K562 (cell line): ENCODE data around the gene CRYBG2. TPM values are rescaled to one million over a fixed set of nuclear protein-coding genes. Genes with fewer than 3 reads are reported as not detected.
A peak's percentile ranks its signal among the peaks of the same experiment; 100 is the strongest.

Source experiments
- ARHGAP35 ChIP-seq: fragments of 450-650 bp; IDR thresholded peaks from 2 replicates; pipeline ENCODE4 v1.6.1; 2018; ENCODE audit not compliant: partially characterized antibody
- ARID1B ChIP-seq: fragments of 450-650 bp; IDR thresholded peaks from 2 replicates; pipeline ENCODE4 v1.6.1; 2016; ENCODE audit warnings: antibody characterized with exemption, mild to moderate bottlenecking, inconsistent platforms
- BCOR ChIP-seq: fragments of 450-650 bp; IDR thresholded peaks from 2 replicates; pipeline ENCODE4 v1.6.1; 2016
- DPF2 ChIP-seq: fragments of 450-650 bp; IDR thresholded peaks from 2 replicates; pipeline ENCODE4 v1.6.1; 2016
- FOSL1 ChIP-seq: fragments of 200-800 bp; sonication (Bioruptor generic); conservative IDR thresholded peaks from 2 replicates; pipeline ENCODE4 v1.6.1; 2016; ENCODE audit warnings: missing genetic modification characterization, missing compliant biosample characterization
- FOXP1 ChIP-seq: sonication (generic); formaldehyde crosslinking; IDR thresholded peaks from 2 replicates; pipeline ENCODE4 v1.8.0; 2022; ENCODE audit warnings: mild to moderate bottlenecking, missing genetic modification reagents
- JUND ChIP-seq, 2 experiments: IDR thresholded peaks; 2 replicates in 1 of 2; 3 replicates in 1 of 2; pipeline ENCODE4 v1.6.1; 2011; ENCODE audit warnings: borderline replicate concordance in 2 of 2, low read depth in 2 of 2, low read length in 2 of 2, improper control_type of control experiment in 1 of 2, missing biosample characterization in 1 of 2, missing genetic modification characterization in 1 of 2, missing genetic modification reagents in 1 of 2
- KDM1A ChIP-seq, 2 experiments: fragments of 450-650 bp; IDR thresholded peaks; 2 replicates each; pipeline ENCODE4 v1.6.1; 2016; ENCODE audit warnings: mild to moderate bottlenecking in 2 of 2
- LARP7 ChIP-seq: fragments of 450-650 bp; IDR thresholded peaks from 2 replicates; pipeline ENCODE4 v1.6.1; 2016
- MAFG ChIP-seq: fragments of 450-650 bp; conservative IDR thresholded peaks from 2 replicates; pipeline ENCODE4 v1.6.1; 2016; ENCODE audit warnings: missing genetic modification characterization, missing compliant biosample characterization
- NFIX ChIP-seq: fragments of 250-450 bp; sonication (Bioruptor Pico); IDR thresholded peaks from 2 replicates; pipeline ENCODE4 v1.4.0; 2020; ENCODE audit warnings: low read depth, mild to moderate bottlenecking, moderate library complexity
- NR2C2 ChIP-seq, 2 experiments: fragments of 200-800 bp in 1 of 2; sonication (Bioruptor generic) in 1 of 2; sonication (generic) in 1 of 2; formaldehyde crosslinking in 1 of 2; IDR thresholded peaks; 2 replicates each; pipeline versions ENCODE4 v1.6.1 to v1.8.0; 2016 to 2022; ENCODE audit warnings: mild to moderate bottlenecking in 1 of 2, missing compliant biosample characterization in 1 of 2, missing genetic modification characterization in 1 of 2, missing genetic modification reagents in 1 of 2
- PYGO2 ChIP-seq: fragments of 450-650 bp; IDR thresholded peaks from 2 replicates; pipeline ENCODE4 v1.6.1; 2016; ENCODE audit warnings: mild to moderate bottlenecking, missing genetic modification characterization, moderate library complexity, missing compliant biosample characterization
- SMARCE1 ChIP-seq: fragments of 450-650 bp; IDR thresholded peaks from 2 replicates; pipeline ENCODE4 v1.7.1; 2016; ENCODE audit warnings: mild to moderate bottlenecking
- SREBF2 ChIP-seq: sonication (generic); formaldehyde crosslinking; IDR thresholded peaks from 2 replicates; pipeline ENCODE4 v1.4.0; 2020; ENCODE audit warnings: mild to moderate bottlenecking, missing genetic modification reagents
- SUPT5H ChIP-seq: fragments of 450-650 bp; IDR thresholded peaks from 2 replicates; pipeline ENCODE4 v1.6.1; 2016
- ZEB2 ChIP-seq: fragments of 450-650 bp; IDR thresholded peaks from 2 replicates; pipeline ENCODE4 v1.6.1; 2016
- ZNF589 ChIP-seq: fragments of 200-800 bp; sonication (Bioruptor generic); IDR thresholded peaks from 2 replicates; pipeline ENCODE4 v1.6.1; 2016; ENCODE audit warnings: low read depth, missing genetic modification characterization, missing compliant biosample characterization
- ZNF668 ChIP-seq: fragments of 250-450 bp; sonication (Bioruptor Pico); IDR thresholded peaks from 2 replicates; pipeline ENCODE4 v1.8.0; 2022; ENCODE audit warnings: mild to moderate bottlenecking, inconsistent platforms
- polyA plus RNA-seq, 8 experiments: library from polyadenylated mRNA; depleted of rRNA in 4 of 8; stranded (reverse) in 5 of 8; unstranded in 3 of 8; fragments of >200 nt; fragmentation: Nextera tagmentation in 2 of 8; fragmentation: Illumina TruSeq in 1 of 8; extraction: Ambion mirVana in 2 of 8; extraction: Trizol in 1 of 8; gene quantifications; 2 replicates each; pipeline versions ENCODE4 v1.2.1 to v1.2.3, GENCODE V29; 2011 to 2014; ENCODE audit warnings: inconsistent platforms in 1 of 8, missing spikeins in 1 of 8
- total RNA-seq, 7 experiments: library from RNA; depleted of rRNA in 6 of 7; stranded (reverse); fragments of >200 nt in 6 of 7; fragmentation: Illumina TruSeq in 2 of 7; extraction: Trizol in 2 of 7; gene quantifications; 2 replicates each; pipeline versions ENCODE4 v1.2.1 to v1.2.3, GENCODE V29; 2011 to 2021; ENCODE audit warnings: low replicate concordance in 1 of 7
- TF ChIP-seq, protein P1 (sequence below): fragments of 250-450 bp; sonication (Bioruptor Pico); IDR thresholded peaks from 2 replicates; pipeline ENCODE4 v1.4.0; 2020
- TF ChIP-seq, protein P2 (sequence below): fragments of 250-450 bp; sonication (Bioruptor Pico); IDR thresholded peaks from 2 replicates; pipeline ENCODE4 v1.8.0; 2022; ENCODE audit warnings: moderate library complexity, mild to moderate bottlenecking, inconsistent platforms

The CRYBG2 gene
- total and polyA plus RNA-seq, 9 of the 15 experiments (the other 6 are each of a cell fraction or from before 2014, with no cell fraction given), result 0.39 to 8.5 (median 3.7) TPM

DNA sequence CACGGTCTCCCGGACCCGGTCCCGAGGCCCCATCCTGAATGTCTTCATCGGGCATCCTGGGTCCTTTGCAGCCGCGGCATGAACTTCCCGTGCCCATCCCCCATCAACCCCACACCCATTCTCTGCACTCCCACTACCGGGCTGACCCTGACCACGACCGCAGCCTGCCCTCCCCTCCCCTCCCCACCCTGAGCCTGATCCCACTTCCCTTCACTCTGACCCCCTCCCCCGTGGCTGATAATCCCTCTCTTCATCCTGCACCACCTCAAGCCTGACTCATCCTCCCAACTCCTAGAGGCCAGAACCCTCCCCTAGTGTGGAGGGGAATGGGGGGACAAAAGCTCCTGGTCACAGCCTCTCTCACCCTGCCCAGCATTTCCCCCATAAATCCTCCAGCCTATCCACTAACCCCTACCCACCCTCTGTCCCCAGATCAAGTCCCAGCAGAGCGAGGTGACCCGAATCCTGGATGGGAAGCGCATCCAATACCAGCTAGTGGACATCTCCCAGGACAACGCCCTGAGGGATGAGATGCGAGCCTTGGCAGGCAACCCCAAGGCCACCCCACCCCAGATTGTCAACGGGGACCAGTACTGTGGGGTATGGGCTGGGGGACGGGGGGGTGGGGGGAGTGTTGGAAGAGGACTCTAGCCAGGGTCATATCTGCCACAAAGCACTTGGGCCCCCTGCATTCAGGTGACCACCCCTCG, 73.4 kb downstream of the CRYBG2 start (continued):
- peak; percentile 75 for TF ChIP-seq ARID1B
- TF ChIP-seq LARP7, result 0 out of 2 replicates have a peak, but pooled peaks have one; percentile 45
- TF ChIP-seq ZNF589 (CRISPR knock-in tag), result no peak
- peak; percentile 13 for TF ChIP-seq ARHGAP35
- TF ChIP-seq FOXP1 (CRISPR knock-in tag), result no peak
- TF ChIP-seq NR2C2 (CRISPR knock-in tag; IDR thresholded peaks at IDR 0.05), result no peak
- TF ChIP-seq NR2C2 (tag; IDR thresholded peaks at IDR 0.05), result peak; percentile 45; the same call in 1 of the 2 replicates
- 0 out of 2 replicates have a peak, but pooled peaks have one; percentile 52 for TF ChIP-seq BCOR
- TF ChIP-seq, protein P1, sequence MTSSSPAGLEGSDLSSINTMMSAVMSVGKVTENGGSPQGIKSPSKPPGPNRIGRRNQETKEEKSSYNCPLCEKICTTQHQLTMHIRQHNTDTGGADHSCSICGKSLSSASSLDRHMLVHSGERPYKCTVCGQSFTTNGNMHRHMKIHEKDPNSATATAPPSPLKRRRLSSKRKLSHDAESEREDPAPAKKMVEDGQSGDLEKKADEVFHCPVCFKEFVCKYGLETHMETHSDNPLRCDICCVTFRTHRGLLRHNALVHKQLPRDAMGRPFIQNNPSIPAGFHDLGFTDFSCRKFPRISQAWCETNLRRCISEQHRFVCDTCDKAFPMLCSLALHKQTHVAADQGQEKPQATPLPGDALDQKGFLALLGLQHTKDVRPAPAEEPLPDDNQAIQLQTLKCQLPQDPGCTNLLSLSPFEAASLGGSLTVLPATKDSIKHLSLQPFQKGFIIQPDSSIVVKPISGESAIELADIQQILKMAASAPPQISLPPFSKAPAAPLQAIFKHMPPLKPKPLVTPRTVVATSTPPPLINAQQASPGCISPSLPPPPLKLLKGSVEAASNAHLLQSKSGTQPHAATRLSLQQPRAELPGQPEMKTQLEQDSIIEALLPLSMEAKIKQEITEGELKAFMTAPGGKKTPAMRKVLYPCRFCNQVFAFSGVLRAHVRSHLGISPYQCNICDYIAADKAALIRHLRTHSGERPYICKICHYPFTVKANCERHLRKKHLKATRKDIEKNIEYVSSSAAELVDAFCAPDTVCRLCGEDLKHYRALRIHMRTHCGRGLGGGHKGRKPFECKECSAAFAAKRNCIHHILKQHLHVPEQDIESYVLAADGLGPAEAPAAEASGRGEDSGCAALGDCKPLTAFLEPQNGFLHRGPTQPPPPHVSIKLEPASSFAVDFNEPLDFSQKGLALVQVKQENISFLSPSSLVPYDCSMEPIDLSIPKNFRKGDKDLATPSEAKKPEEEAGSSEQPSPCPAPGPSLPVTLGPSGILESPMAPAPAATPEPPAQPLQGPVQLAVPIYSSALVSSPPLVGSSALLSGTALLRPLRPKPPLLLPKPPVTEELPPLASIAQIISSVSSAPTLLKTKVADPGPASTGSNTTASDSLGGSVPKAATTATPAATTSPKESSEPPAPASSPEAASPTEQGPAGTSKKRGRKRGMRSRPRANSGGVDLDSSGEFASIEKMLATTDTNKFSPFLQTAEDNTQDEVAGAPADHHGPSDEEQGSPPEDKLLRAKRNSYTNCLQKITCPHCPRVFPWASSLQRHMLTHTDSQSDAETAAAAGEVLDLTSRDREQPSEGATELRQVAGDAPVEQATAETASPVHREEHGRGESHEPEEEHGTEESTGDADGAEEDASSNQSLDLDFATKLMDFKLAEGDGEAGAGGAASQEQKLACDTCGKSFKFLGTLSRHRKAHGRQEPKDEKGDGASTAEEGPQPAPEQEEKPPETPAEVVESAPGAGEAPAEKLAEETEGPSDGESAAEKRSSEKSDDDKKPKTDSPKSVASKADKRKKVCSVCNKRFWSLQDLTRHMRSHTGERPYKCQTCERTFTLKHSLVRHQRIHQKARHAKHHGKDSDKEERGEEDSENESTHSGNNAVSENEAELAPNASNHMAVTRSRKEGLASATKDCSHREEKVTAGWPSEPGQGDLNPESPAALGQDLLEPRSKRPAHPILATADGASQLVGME (CRISPR knock-in tag), result 0 out of 2 replicates have a peak, but pooled peaks have one; percentile 20
- TF ChIP-seq NFIX (CRISPR knock-in tag), result no peak
- TF ChIP-seq PYGO2 (tag), result no peak
- peak; percentile 70 to 86 for TF ChIP-seq KDM1A (IDR thresholded peaks at IDR 0.05)
- TF ChIP-seq FOSL1 (tag), result peak; percentile 62
- no peak for TF ChIP-seq ZNF668
- TF ChIP-seq DPF2, result peak; percentile 82
- TF ChIP-seq ZEB2, result 0 out of 2 replicates have a peak, but pooled peaks have one; percentile 54
- peak; percentile 37; the same call in 1 of the 2 replicates for TF ChIP-seq SREBF2 (CRISPR knock-in tag)
- TF ChIP-seq JUND (IDR thresholded peaks at IDR 0.05; ENCODE audit: borderline replicate concordance, low read depth, low read length), result peak; percentile 86
- peak; percentile 65; the same call in 1 of the 3 replicates for TF ChIP-seq JUND (tag; IDR thresholded peaks at IDR 0.05; ENCODE audit: borderline replicate concordance, low read depth, low read length)
- TF ChIP-seq, protein P2, sequence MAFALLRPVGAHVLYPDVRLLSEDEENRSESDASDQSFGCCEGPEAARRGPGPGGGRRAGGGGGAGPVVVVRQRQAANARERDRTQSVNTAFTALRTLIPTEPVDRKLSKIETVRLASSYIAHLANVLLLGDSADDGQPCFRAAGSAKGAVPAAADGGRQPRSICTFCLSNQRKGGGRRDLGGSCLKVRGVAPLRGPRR (CRISPR knock-in tag), result no peak
- TF ChIP-seq SUPT5H, result peak; percentile 18; the same call in 1 of the 2 replicates
- TF ChIP-seq SMARCE1, result peak; percentile 87
- 0 out of 2 replicates have a peak, but pooled peaks have one; percentile 5 for TF ChIP-seq MAFG (tag)
